HCT116 (cell line): ENCODE data around the gene ETS1. TPM values are rescaled to one million over a fixed set of nuclear protein-coding genes. Genes with fewer than 3 reads are reported as not detected.
A peak's percentile ranks its signal among the peaks of the same experiment; 100 is the strongest.

Source experiments
- ATAC-seq: fragments of 200-7000 bp; cut with Tn5 transposase; 2 replicates; pipeline ENCODE4 v1.9.1; 2020; ENCODE audit warnings: mild to moderate bottlenecking, moderate library complexity
- BruUV-seq: library from RNA; stranded (reverse); fragments of 400-500 nt; replicated peaks from 2 replicates; lab custom pipeline; 2021; lab: Mats Ljungman, UMichigan
- CTCF ChIA-PET: fragments of 300-600 bp; sonication (Branson Sonifier 250); formaldehyde crosslinking; loops from one replicate; lab custom pipeline; 2021; ENCODE audit warnings: antibody characterized with exemption; lab: Charles Lee
- POLR2A ChIA-PET: fragments of 300-600, 350-600 bp; sonication (Branson Sonifier 250); formaldehyde crosslinking; loops from one replicate; lab custom pipeline; 2021; ENCODE audit warnings: antibody characterized with exemption; lab: Charles Lee
- RAD21 ChIA-PET, 2 experiments: fragments of 300-600 bp; sonication (Branson Sonifier 250); formaldehyde crosslinking; loops; one replicate each; lab custom pipeline; 2023; ENCODE audit warnings: low total read pairs in 2 of 2; ENCODE audit not compliant: uncharacterized antibody in 2 of 2, unreplicated experiment in 2 of 2, low non-redundant PET in 1 of 2; lab: Charles Lee
- DNase-seq: peaks from one replicate; pipeline ENCODE4 v3.0.0-alpha.2; 2010; ENCODE audit warnings: low read depth, low spot score
- H2AFZ ChIP-seq: fragments of 200-600 bp; shearing (Covaris generic), sonication (generic); 2 replicates; pipeline ENCODE4 v1.6.1; 2017; ENCODE audit warnings: low read depth, mixed run types, mixed read lengths, antibody characterized with exemption, low read length; ENCODE audit not compliant: poor library complexity, severe bottlenecking
- H3K27ac ChIP-seq: 2 replicates; pipeline ENCODE4 v1.5.1; 2012; ENCODE audit warnings: low read depth, low read length
- H3K27me3 ChIP-seq: fragments of 200-600 bp; sonication (generic); 2 replicates; pipeline ENCODE4 v1.6.1; 2016; ENCODE audit warnings: mixed run types, low read length, mixed read lengths; ENCODE audit not compliant: insufficient read depth
- H3K36me3 ChIP-seq, 2 experiments: fragments of 200-500 bp in 1 of 2; fragments of 200-600 bp in 1 of 2; sonication (Bioruptor generic) in 1 of 2; sonication (generic) in 1 of 2; 2 replicates each; pipeline versions ENCODE4 v1.5.1 to v1.6.1; 2014 to 2016; ENCODE audit warnings: low read length in 2 of 2, inconsistent platforms in 1 of 2, mixed read lengths in 1 of 2, mixed run types in 1 of 2; ENCODE audit not compliant: insufficient read depth in 2 of 2, control insufficient read depth in 1 of 2
- H3K4me1 ChIP-seq, 2 experiments: fragments of 200-600 bp in 1 of 2; sonication (generic) in 1 of 2; 2 replicates each; pipeline versions ENCODE4 v1.5.1 to v1.6.1; 2012 to 2017; ENCODE audit warnings: low read length in 2 of 2, inconsistent platforms in 1 of 2, mild to moderate bottlenecking in 1 of 2, mixed read lengths in 1 of 2, mixed run types in 1 of 2, moderate library complexity in 1 of 2; ENCODE audit not compliant: insufficient read depth in 2 of 2, control insufficient read depth in 1 of 2
- H3K4me2 ChIP-seq: fragments of 200-600 bp; sonication (generic); 2 replicates; pipeline ENCODE4 v1.6.1; 2017; ENCODE audit warnings: mixed run types, low read length, mixed read lengths
- H3K4me3 ChIP-seq, 2 experiments: fragments of 200-600 bp in 1 of 2; sonication (generic) in 1 of 2; replicated peaks in 1 of 2; 2 replicates each; pipeline ENCODE4 v1.5.1; 2011 to 2016; ENCODE audit warnings: low read length in 2 of 2, control low read depth in 1 of 2, low read depth in 1 of 2, mild to moderate bottlenecking in 1 of 2, mixed read lengths in 1 of 2, mixed run types in 1 of 2
- H3K79me2 ChIP-seq: fragments of 200-600 bp; sonication (generic); 2 replicates; pipeline ENCODE4 v1.6.1; 2017; ENCODE audit warnings: mild to moderate bottlenecking, mixed run types, low read length, moderate library complexity, mixed read lengths; ENCODE audit not compliant: insufficient read depth
- H3K9ac ChIP-seq: fragments of 200-600 bp; sonication (generic); 2 replicates; pipeline ENCODE4 v1.6.1; 2016; ENCODE audit warnings: low read length, mixed read lengths
- H3K9me2 ChIP-seq: fragments of 200-600 bp; sonication (generic), shearing (Covaris generic); 2 replicates; pipeline ENCODE4 v1.6.1; 2017; ENCODE audit warnings: mixed run types, mild to moderate bottlenecking, moderate library complexity; ENCODE audit not compliant: insufficient read depth
- H3K9me3 ChIP-seq, 2 experiments: fragments of 200-500 bp in 1 of 2; fragments of 200-600 bp in 1 of 2; sonication (Bioruptor generic) in 1 of 2; sonication (generic) in 1 of 2; 2 replicates each; pipeline ENCODE4 v1.6.1; 2014 to 2017; ENCODE audit warnings: low read length in 2 of 2, mixed read lengths in 2 of 2, inconsistent platforms in 1 of 2, low read depth in 1 of 2, mild to moderate bottlenecking in 1 of 2, mixed run types in 1 of 2, moderate library complexity in 1 of 2; ENCODE audit not compliant: control insufficient read depth in 1 of 2, insufficient read depth in 1 of 2
- H4K20me1 ChIP-seq: fragments of 200-600 bp; sonication (generic), shearing (Covaris generic); 2 replicates; pipeline ENCODE4 v1.6.1; 2017; ENCODE audit warnings: mixed run types, mild to moderate bottlenecking, moderate library complexity; ENCODE audit not compliant: insufficient read depth
- CBX3 ChIP-seq: IDR thresholded peaks from 2 replicates; pipeline ENCODE4 v1.6.1; 2012; ENCODE audit warnings: low read depth
- ELF1 ChIP-seq: IDR thresholded peaks from 2 replicates; pipeline ENCODE4 v1.6.1; 2012; ENCODE audit warnings: low read depth, borderline replicate concordance
- EZH2phosphoT487 ChIP-seq: fragments of 200-600 bp; IDR thresholded peaks from 2 replicates; pipeline ENCODE4 v1.6.1; 2018; ENCODE audit warnings: antibody characterized with exemption, borderline replicate concordance
- FOSL1 ChIP-seq: IDR thresholded peaks from 2 replicates; pipeline ENCODE4 v1.6.1; 2012; ENCODE audit warnings: low read depth
- POLR2AphosphoS5 ChIP-seq: IDR thresholded peaks from 2 replicates; pipeline ENCODE4 v1.6.1; 2011; ENCODE audit warnings: mild to moderate bottlenecking, low read depth, low read length, moderate library complexity
- RAD21 ChIP-seq: IDR thresholded peaks from 2 replicates; pipeline ENCODE4 v1.6.1; 2012; ENCODE audit warnings: low read depth, mild to moderate bottlenecking
- REST ChIP-seq: IDR thresholded peaks from 2 replicates; pipeline ENCODE4 v1.6.1; 2012; ENCODE audit warnings: low read depth
- SIN3A ChIP-seq: IDR thresholded peaks from 2 replicates; pipeline ENCODE4 v1.6.1; 2012; ENCODE audit warnings: low read depth
- SRF ChIP-seq: IDR thresholded peaks from 2 replicates; pipeline ENCODE4 v1.6.1; 2012; ENCODE audit warnings: low read depth
- TCF7L2 ChIP-seq: IDR thresholded peaks from 2 replicates; pipeline ENCODE4 v1.7.0; 2011; ENCODE audit warnings: borderline replicate concordance, inconsistent platforms; ENCODE audit not compliant: insufficient read depth, insufficient read length; ENCODE audit errors: extremely low read depth
- YY1 ChIP-seq: IDR thresholded peaks from 2 replicates; pipeline ENCODE4 v1.6.1; 2011; ENCODE audit warnings: low read length, low read depth, moderate library complexity, mild to moderate bottlenecking; ENCODE audit not compliant: insufficient replicate concordance; ENCODE audit errors: extremely low read depth
- ZBTB33 ChIP-seq: IDR thresholded peaks from 2 replicates; pipeline ENCODE4 v1.6.1; 2011; ENCODE audit warnings: mild to moderate bottlenecking, low read length, moderate library complexity; ENCODE audit not compliant: insufficient replicate concordance; ENCODE audit errors: extremely low read depth
- ZFX ChIP-seq: fragments of 450-650 bp; IDR thresholded peaks from 2 replicates; pipeline ENCODE4 v1.6.1; 2017
- ZNF274 ChIP-seq: fragments of 200-500 bp; sonication (Bioruptor generic); IDR thresholded peaks from 2 replicates; pipeline ENCODE4 v1.6.1; 2014; ENCODE audit warnings: mild to moderate bottlenecking, low read depth, low read length, inconsistent platforms
- intact Hi-C: fragments of 100-400 bp; cut with micrococcal nuclease; formaldehyde crosslinking; loops from 2 replicates; pipeline ENCODE4 v1.10.0; 2022
- total RNA-seq: library from RNA; stranded (reverse); gene quantifications from one replicate; pipeline ENCODE4 v1.2.1, GENCODE V29; 2021; ENCODE audit not compliant: unreplicated experiment
- TF ChIP-seq, protein P1 (sequence below): IDR thresholded peaks from 2 replicates; pipeline ENCODE4 v1.6.1; 2012

ETS1 gene
- total RNA-seq, 1 experiment from 2014 or later, result 9.2 TPM

DNA sequence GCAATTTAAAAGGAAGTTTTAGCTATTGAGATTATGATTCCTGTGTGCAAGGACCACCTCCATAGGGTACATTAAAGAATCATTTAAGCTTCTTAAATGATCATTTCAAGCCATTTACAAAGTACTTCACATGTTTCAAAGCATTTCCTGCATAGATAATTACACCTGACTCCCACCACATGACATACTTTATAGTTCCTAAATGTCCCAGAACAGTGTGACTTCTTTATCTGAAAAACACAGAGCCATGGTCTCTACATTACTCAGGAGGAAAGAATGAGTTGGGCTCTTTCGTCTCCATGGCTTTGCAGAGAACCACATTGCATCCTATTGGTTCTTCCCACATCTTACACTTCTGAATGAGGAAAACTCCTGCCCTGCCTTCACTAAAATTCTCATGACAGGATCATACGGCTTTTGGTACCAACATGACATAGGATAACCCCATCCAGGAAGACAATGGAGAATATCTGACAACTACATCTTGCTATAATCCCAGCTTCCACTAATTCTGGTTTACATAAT lies 88.6 kb downstream of the ETS1 start:
- BruUV-seq, result no TSS peak
- no peaks in the 10 kb centered on the region for H3K27me3 ChIP-seq
- no peaks in the 10 kb centered on the region for H4K20me1 ChIP-seq
- ChIA-PET POLR2A (no interaction called here), RAD21 (no interaction called here), CTCF (no interaction called here)
- H3K36me3 ChIP-seq, result no peaks in the 10 kb centered on the region
- ATAC-seq, result no peak
- no peak for DNase-seq
- no peak overlapping the region for H3K4me3 ChIP-seq
- intact Hi-C loops, result no loop called here
- H2AFZ ChIP-seq, result no peak overlapping the region
- H3K9me2 ChIP-seq, result no peaks in the 10 kb centered on the region
- H3K4me2 ChIP-seq, result peak overlapping the region; percentile 74; the same call in 1 of the 2 replicates
- TF ChIP-seq RAD21, result no peak
- TF ChIP-seq SIN3A, result no peak
- TF ChIP-seq EZH2phosphoT487, result no peak
- no peak for TF ChIP-seq POLR2AphosphoS5
- no peak for TF ChIP-seq SRF
- no peak for TF ChIP-seq REST
- TF ChIP-seq, protein P1, sequence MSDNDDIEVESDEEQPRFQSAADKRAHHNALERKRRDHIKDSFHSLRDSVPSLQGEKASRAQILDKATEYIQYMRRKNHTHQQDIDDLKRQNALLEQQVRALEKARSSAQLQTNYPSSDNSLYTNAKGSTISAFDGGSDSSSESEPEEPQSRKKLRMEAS, result no peak
- TF ChIP-seq YY1, result no peak
- TF ChIP-seq ZNF274, result no peak
- no peak for TF ChIP-seq TCF7L2
- no peak for TF ChIP-seq CBX3
- TF ChIP-seq FOSL1, result no peak
- TF ChIP-seq ZBTB33, result no peak
- TF ChIP-seq ELF1, result no peak
- no peak for TF ChIP-seq ZFX
- H3K9ac ChIP-seq, result no peak overlapping the region
- H3K9me3 ChIP-seq, result no peaks in the 10 kb centered on the region
- H3K4me1 ChIP-seq, result peaks cover 21 to 55% of the 10 kb centered on the region in 2 experiments
- H3K27ac ChIP-seq, result no peak overlapping the region
- peaks cover 5% of the 10 kb centered on the region; the same call in 1 of the 2 replicates for H3K79me2 ChIP-seq
